GM12878 (cell line): Measurements from ENCODE around the gene SLC38A8. TPM values are rescaled to one million over a fixed set of nuclear protein-coding genes. Genes with fewer than 3 reads are reported as not detected.

Experiments
- ATAC-seq: fragments of 200-7000 bp; cut with Tn5 transposase; 3 replicates; pipeline ENCODE4 v1.9.1; 2020; ENCODE audit warnings: mild to moderate bottlenecking, moderate library complexity
- BruUV-seq: library from RNA; stranded (reverse); fragments of 400-500 nt; replicated peaks from 2 replicates; lab custom pipeline; 2021; lab: Mats Ljungman, UMichigan
- CTCF ChIA-PET: fragments of 300-600 bp; sonication (Branson Sonifier 250); formaldehyde crosslinking; extraction: SDS; loops from one replicate; lab custom pipeline; 2021; ENCODE audit warnings: inconsistent platforms; lab: Yijun Ruan, JAX
- POLR2A ChIA-PET: fragments of 350-600 bp; formaldehyde crosslinking; extraction: SDS; loops from one replicate; lab custom pipeline; 2021; ENCODE audit warnings: inconsistent platforms; lab: Charles Lee
- RAD21 ChIA-PET: fragments of 300-600 bp; sonication (Branson Sonifier 250); formaldehyde crosslinking; loops from one replicate; lab custom pipeline; 2023; ENCODE audit warnings: antibody characterized with exemption; ENCODE audit not compliant: unreplicated experiment; lab: Charles Lee
- SMC1A ChIA-PET: fragments of 300-600 bp; sonication (Branson Sonifier 250); formaldehyde crosslinking; loops from one replicate; lab custom pipeline; 2023; ENCODE audit not compliant: unreplicated experiment, uncharacterized antibody; lab: Charles Lee
- DNase-seq: peaks from one replicate; pipeline ENCODE4 v3.0.0-alpha.2; 2011; ENCODE audit warnings: low read depth, low spot score
- FAIRE-seq: peaks from 3 replicates; lab custom pipeline; 2011; peaks lifted over from hg19 to GRCh38; lab: Jason Lieb, UNC
- H2AFZ ChIP-seq: 2 replicates; pipeline ENCODE4 v1.6.0; 2011; ENCODE audit warnings: low read depth, low read length, control low read depth; ENCODE audit not compliant: control insufficient read depth
- H3K27ac ChIP-seq: 2 replicates; pipeline ENCODE4 v1.5.1; 2011; ENCODE audit warnings: control low read depth; ENCODE audit not compliant: control insufficient read depth, insufficient read depth
- H3K27me3 ChIP-seq, 2 experiments: replicated peaks in 1 of 2; 2 replicates each; pipeline versions ENCODE4 v1.6.0 to v1.6.1; 2011; ENCODE audit warnings: low read length in 1 of 2; ENCODE audit not compliant: control insufficient read depth in 2 of 2, insufficient read depth in 2 of 2
- H3K36me3 ChIP-seq, 2 experiments: 2 replicates each; pipeline ENCODE4 v1.5.1; 2011; ENCODE audit warnings: low read length in 1 of 2; ENCODE audit not compliant: control insufficient read depth in 2 of 2, insufficient read depth in 2 of 2
- H3K4me1 ChIP-seq: 2 replicates; pipeline ENCODE4 v1.6.1; 2011; ENCODE audit warnings: mild to moderate bottlenecking, low read length, moderate library complexity, mixed read lengths; ENCODE audit not compliant: control insufficient read depth, insufficient read depth
- H3K4me2 ChIP-seq: 2 replicates; pipeline ENCODE4 v1.6.0; 2011; ENCODE audit warnings: control low read depth; ENCODE audit not compliant: control insufficient read depth, insufficient read depth
- H3K4me3 ChIP-seq: fragments of 200-600 bp; sonication (generic); 2 replicates; pipeline ENCODE4 v1.5.1; 2016
- H3K79me2 ChIP-seq: 2 replicates; pipeline ENCODE4 v1.6.0; 2011; ENCODE audit warnings: low read length; ENCODE audit not compliant: control insufficient read depth, insufficient read depth
- H3K9ac ChIP-seq: 2 replicates; pipeline ENCODE4 v1.8.0; 2011; ENCODE audit warnings: low read length, control low read depth, mixed read lengths; ENCODE audit not compliant: control insufficient read depth, insufficient read depth
- H3K9me3 ChIP-seq: replicated peaks from 3 replicates; pipeline ENCODE4 v1.5.1; 2011; ENCODE audit warnings: mild to moderate bottlenecking, low read length; ENCODE audit not compliant: control insufficient read depth, insufficient read depth
- H4K20me1 ChIP-seq: 2 replicates; pipeline ENCODE4 v1.6.0; 2011; ENCODE audit not compliant: control insufficient read depth, insufficient read depth
- BACH1 ChIP-seq: fragments of 450-650 bp; IDR thresholded peaks from 2 replicates; pipeline ENCODE4 v1.6.1; 2017; ENCODE audit warnings: mild to moderate bottlenecking, borderline replicate concordance
- BRCA1 ChIP-seq: IDR thresholded peaks from 2 replicates; pipeline ENCODE4 v1.6.1; 2011; ENCODE audit warnings: low read depth, low read length, improper control_type of control experiment
- CEBPB ChIP-seq, 2 experiments: fragments of 150-350 bp in 1 of 2; IDR thresholded peaks; 2 replicates each; pipeline ENCODE4 v1.6.1; 2012 to 2014; ENCODE audit warnings: low read depth in 2 of 2, low read length in 2 of 2, borderline replicate concordance in 1 of 2, inconsistent platforms in 1 of 2
- CHD1 ChIP-seq: IDR thresholded peaks from 2 replicates; pipeline ENCODE4 v1.6.1; 2012; ENCODE audit warnings: low read depth, low read length, improper control_type of control experiment
- EGR1 ChIP-seq, 2 experiments: IDR thresholded peaks; 1 replicate in 1 of 2; 2 replicates in 1 of 2; pipeline ENCODE4 v1.6.1; 2011 to 2012; ENCODE audit warnings: low read depth in 2 of 2, low read length in 2 of 2, borderline replicate concordance in 1 of 2, mild to moderate bottlenecking in 1 of 2, moderate library complexity in 1 of 2
- EP300 ChIP-seq, 2 experiments: fragments of 150-350 bp in 1 of 2; IDR thresholded peaks; 2 replicates each; pipeline ENCODE4 v1.6.1; 2011 to 2012; ENCODE audit warnings: low read depth in 2 of 2, low read length in 2 of 2, borderline replicate concordance in 1 of 2, improper control_type of control experiment in 1 of 2, inconsistent platforms in 1 of 2; ENCODE audit not compliant: control insufficient read depth in 1 of 2
- EZH2 ChIP-seq: IDR thresholded peaks from 2 replicates; pipeline ENCODE4 v1.6.1; 2012; ENCODE audit warnings: low read depth, mild to moderate bottlenecking, control low read depth, inconsistent platforms, low read length, borderline replicate concordance; ENCODE audit not compliant: control insufficient read depth
- SIN3A ChIP-seq: IDR thresholded peaks from 2 replicates; pipeline ENCODE4 v1.6.1; 2012; ENCODE audit warnings: low read depth, low read length, improper control_type of control experiment
- SRF ChIP-seq, 2 experiments: IDR thresholded peaks; 2 replicates each; pipeline ENCODE4 v1.6.1; 2011; ENCODE audit warnings: low read depth in 2 of 2, low read length in 2 of 2, mild to moderate bottlenecking in 1 of 2, moderate library complexity in 1 of 2
- STAT3 ChIP-seq: IDR thresholded peaks from 2 replicates; pipeline ENCODE4 v1.6.1; 2011; ENCODE audit warnings: low read depth, low read length, improper control_type of control experiment
- TARDBP ChIP-seq: IDR thresholded peaks from 2 replicates; pipeline ENCODE4 v1.6.1; 2016; ENCODE audit warnings: borderline replicate concordance
- WGBS: methylation state at CpG from one replicate; pipeline ENCODE4 v1.1.6; 2016; ENCODE audit warnings: low lambda C conversion rate; ENCODE audit not compliant: insufficient replicate concordance, insufficient coverage; ENCODE audit errors: missing lambda C conversion rate; 5-methylcytosine and 5-hydroxymethylcytosine counted together
- in situ Hi-C: fragments of 300-500 bp; cut with MboI; formaldehyde crosslinking; loops from 9 replicates; pipeline ENCODE4 v1.14.3; 2018; ENCODE audit warnings: mixed read lengths
- intact Hi-C: fragments of 100-400 bp; cut with micrococcal nuclease; formaldehyde crosslinking; loops from one replicate; pipeline ENCODE4 v1.14.2; 2022; ENCODE audit not compliant: unreplicated experiment
- polyA plus RNA-seq, 11 experiments: library from polyadenylated mRNA; depleted of rRNA in 4 of 11; unstranded in 6 of 11; stranded (reverse) in 5 of 11; fragments of >200 nt; fragmentation: Nextera tagmentation in 4 of 11; fragmentation: Illumina TruSeq in 1 of 11; extraction: Ambion mirVana in 4 of 11; extraction: Trizol in 1 of 11; gene quantifications; 1 replicate in 1 of 11; 2 replicates in 10 of 11; pipeline versions ENCODE4 v1.2.1 to v1.2.3, GENCODE V29; 2011 to 2016; ENCODE audit warnings: inconsistent platforms in 2 of 11, missing spikeins in 2 of 11, low read depth in 1 of 11
- total RNA-seq, 4 experiments: library from RNA; depleted of rRNA in 3 of 4; stranded (reverse); fragments of >200 nt in 3 of 4; fragmentation: Illumina TruSeq in 1 of 4; extraction: Trizol in 1 of 4; gene quantifications; 2 replicates each; pipeline versions ENCODE4 v1.2.1 to v1.2.3, GENCODE V29; 2013 to 2021
- TF ChIP-seq, protein P1 (sequence below): fragments of 450-650 bp; IDR thresholded peaks from 2 replicates; pipeline ENCODE4 v1.6.1; 2017; ENCODE audit warnings: borderline replicate concordance
- TF ChIP-seq, protein P2 (sequence below): fragments of 150-350 bp; IDR thresholded peaks from 2 replicates; pipeline ENCODE4 v1.6.1; 2014; ENCODE audit warnings: mild to moderate bottlenecking, low read depth, low read length

The SLC38A8 gene
- total and polyA plus RNA-seq, 10 of the 15 experiments (the other 5 are each of a cell fraction or from before 2014, with no cell fraction given): not detected

DNA sequence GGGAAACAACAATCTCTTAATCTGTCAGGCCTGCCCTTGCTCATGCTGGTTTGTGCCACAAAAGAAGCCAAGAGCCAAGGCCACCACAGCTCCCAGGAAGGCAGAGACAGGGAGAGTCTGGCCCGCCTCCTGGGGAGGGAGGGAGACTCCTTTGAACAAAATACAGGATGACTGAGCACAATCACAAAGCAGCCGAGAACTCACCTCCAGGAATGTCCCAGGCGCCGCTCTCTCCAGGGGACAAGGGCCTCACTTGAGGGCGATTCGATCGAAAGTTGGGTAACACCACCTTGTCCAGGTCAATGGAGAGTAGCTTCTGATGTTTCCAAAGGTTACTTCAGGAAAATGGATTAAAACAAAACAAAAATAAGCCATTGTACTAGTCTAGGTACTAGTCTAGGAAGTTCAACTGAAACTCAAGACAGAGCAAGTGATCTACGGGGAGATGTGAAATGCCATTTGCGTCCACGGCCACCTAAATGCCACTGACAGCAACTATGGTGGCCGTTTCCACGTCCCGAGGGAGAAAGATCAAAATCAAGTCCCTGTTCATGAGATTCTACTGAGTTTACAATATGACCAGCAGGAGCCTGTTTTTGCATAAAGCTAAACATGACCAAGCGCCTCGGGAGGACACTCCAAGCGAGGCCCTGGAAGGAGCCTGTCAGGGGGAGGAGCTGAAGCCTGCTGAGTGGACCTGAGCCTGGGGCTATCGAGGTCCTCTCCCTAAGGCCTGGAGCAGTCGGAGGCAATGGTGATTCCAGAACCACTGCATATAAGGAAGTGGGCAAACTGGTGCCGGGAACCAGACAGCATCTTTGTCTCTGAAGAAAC, 13.4 kb upstream of the SLC38A8 start:
- ChIA-PET SMC1A (no interaction called here), POLR2A (no interaction called here), RAD21 (no interaction called here), CTCF (interaction anchor here (1.4 kb wide), 1 partner anchor 10 kb away, joined by 5 read pairs; no protein-coding TSS in a partner anchor)
- intact Hi-C loops: no loop called here
- no peak overlapping the region for H3K4me3 ChIP-seq
- no peak overlapping the region for H3K27ac ChIP-seq
- H3K9me3 ChIP-seq: no peaks in the 10 kb centered on the region
- in situ Hi-C loops: no loop called here
- TF ChIP-seq TARDBP (no peak), SRF (IDR thresholded peaks at IDR 0.05; ENCODE audit: low read depth in 2 of 2, low read length in 2 of 2) (no peak), SIN3A (no peak), EZH2 (no peak), STAT3 (no peak), CEBPB (IDR thresholded peaks at IDR 0.05; ENCODE audit: borderline replicate concordance in 1 of 2, low read depth in 2 of 2, low read length in 2 of 2) (no peak), CHD1 (no peak), EP300 (IDR thresholded peaks at IDR 0.05; ENCODE audit: borderline replicate concordance in 1 of 2, control insufficient read depth in 1 of 2, low read depth in 2 of 2, low read length in 2 of 2) (no peak), BRCA1 (no peak), EGR1 (IDR thresholded peaks at IDR 0.05; ENCODE audit: borderline replicate concordance in 1 of 2, low read depth in 2 of 2, low read length in 2 of 2) (no peak), BACH1 (no peak)
- TF ChIP-seq, protein P1, sequence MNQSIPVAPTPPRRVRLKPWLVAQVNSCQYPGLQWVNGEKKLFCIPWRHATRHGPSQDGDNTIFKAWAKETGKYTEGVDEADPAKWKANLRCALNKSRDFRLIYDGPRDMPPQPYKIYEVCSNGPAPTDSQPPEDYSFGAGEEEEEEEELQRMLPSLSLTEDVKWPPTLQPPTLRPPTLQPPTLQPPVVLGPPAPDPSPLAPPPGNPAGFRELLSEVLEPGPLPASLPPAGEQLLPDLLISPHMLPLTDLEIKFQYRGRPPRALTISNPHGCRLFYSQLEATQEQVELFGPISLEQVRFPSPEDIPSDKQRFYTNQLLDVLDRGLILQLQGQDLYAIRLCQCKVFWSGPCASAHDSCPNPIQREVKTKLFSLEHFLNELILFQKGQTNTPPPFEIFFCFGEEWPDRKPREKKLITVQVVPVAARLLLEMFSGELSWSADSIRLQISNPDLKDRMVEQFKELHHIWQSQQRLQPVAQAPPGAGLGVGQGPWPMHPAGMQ: no peak
- TF ChIP-seq, protein P2, sequence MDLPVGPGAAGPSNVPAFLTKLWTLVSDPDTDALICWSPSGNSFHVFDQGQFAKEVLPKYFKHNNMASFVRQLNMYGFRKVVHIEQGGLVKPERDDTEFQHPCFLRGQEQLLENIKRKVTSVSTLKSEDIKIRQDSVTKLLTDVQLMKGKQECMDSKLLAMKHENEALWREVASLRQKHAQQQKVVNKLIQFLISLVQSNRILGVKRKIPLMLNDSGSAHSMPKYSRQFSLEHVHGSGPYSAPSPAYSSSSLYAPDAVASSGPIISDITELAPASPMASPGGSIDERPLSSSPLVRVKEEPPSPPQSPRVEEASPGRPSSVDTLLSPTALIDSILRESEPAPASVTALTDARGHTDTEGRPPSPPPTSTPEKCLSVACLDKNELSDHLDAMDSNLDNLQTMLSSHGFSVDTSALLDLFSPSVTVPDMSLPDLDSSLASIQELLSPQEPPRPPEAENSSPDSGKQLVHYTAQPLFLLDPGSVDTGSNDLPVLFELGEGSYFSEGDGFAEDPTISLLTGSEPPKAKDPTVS: no peak
- WGBS: 91% methylated on average over 19 of the region's 19 CpGs
- no peak overlapping the region for H3K4me2 ChIP-seq
- no peaks in the 10 kb centered on the region for H3K27me3 ChIP-seq
- no TSS peak for BruUV-seq
- H4K20me1 ChIP-seq: no peaks in the 10 kb centered on the region
- no peak overlapping the region for H3K9ac ChIP-seq
- no peak for ATAC-seq
- peaks cover 21 to 27% of the 10 kb centered on the region in 2 experiments for H3K36me3 ChIP-seq
- no peak for DNase-seq
- H3K79me2 ChIP-seq: no peaks in the 10 kb centered on the region
- FAIRE-seq: no peak
- no peaks in the 10 kb centered on the region for H3K4me1 ChIP-seq
- no peak overlapping the region for H2AFZ ChIP-seq
